ENCODE results near the gene IFNA1. TPM values are rescaled to one million over a fixed set of nuclear protein-coding genes. Genes with fewer than 3 reads are reported as not detected.

Gene IFNA1
- polyA plus RNA-seq, 1 donor from 2014 or later: not detected

DNA sequence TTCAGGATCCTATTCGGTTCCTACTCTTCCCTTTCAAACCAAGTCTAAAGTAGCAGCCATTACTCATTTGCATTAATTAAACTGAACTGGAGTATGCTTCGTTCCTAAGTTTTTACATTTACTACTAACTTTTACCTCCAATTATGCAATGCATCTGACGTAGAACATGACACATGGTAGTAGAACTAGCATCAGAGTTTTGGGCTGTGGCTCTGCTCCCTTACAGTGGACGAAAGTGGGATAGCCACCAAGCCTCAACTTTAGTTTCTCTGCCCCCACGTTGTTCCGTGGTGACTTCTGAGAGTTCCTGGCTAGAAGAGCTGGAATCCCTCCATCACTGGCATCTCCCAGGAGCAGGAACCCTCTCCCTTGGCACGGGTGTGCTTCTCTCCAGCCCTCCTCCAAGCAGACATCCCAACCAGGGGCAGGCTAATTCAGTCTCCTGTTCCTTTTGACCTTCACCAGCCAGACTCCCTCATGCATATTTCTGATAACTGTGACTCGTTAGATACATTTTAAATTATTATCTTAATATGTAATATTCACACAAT, 39.0 kb downstream of the IFNA1 start:
- H3K79me2 ChIP-seq (replicated peaks; ENCODE audit: insufficient read depth, low read length): no peaks in the 10 kb centered on the region

DNA sequence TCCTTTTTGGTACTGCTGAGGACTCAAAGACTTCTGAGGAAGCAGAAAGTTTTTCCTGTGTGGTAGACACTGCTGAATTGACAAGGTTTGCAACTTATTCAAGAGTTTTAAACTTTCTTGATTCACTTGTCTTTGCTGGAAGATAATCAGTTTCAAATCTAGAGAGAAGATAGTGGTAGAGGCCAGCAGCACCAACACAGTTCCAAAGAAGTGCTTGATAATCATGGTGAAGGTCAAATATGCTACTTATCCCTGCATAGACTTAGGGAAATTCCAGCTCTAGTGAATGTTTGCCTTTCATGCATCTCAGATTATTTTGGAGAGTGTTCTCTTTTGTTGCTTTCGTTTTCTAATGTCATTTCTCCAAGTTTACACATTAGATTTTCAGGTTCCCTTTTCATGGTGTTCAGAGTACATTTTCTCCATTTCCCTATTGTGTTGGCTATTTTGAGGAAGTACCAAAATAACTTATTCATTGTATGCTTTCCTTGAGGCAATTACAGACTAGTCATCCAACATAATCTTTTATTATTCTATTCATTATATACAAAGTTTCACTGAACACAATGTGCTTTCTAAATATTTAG, 41.3 kb downstream of the IFNA1 start:
- no peaks in the 10 kb centered on the region for H4K20me1 ChIP-seq (ENCODE audit: insufficient read depth)
- no peaks in the 10 kb centered on the region for H3K36me3 ChIP-seq (ENCODE audit: insufficient read depth, low read length)
- no peaks in the 10 kb centered on the region for H3K27me3 ChIP-seq (ENCODE audit: insufficient read depth, low read depth, low read length)
- H3K27ac ChIP-seq (ENCODE audit: low read length): no peak overlapping the region
- no peaks in the 10 kb centered on the region for H3K79me2 ChIP-seq (replicated peaks; ENCODE audit: insufficient read depth, low read length)
- H3F3A ChIP-seq (ENCODE audit: insufficient read depth, low read length, poor library complexity, severe bottlenecking): no peaks in the 10 kb centered on the region
- TF ChIP-seq SMC3 (conservative IDR thresholded peaks at IDR 0.05; ENCODE audit: poor library complexity): no peak
- H3K9me2 ChIP-seq (ENCODE audit: insufficient read depth, low read length): no peaks in the 10 kb centered on the region
- H3K4me3 ChIP-seq (ENCODE audit: low read length): no peak overlapping the region
- H3K4me2 ChIP-seq (ENCODE audit: low read length): no peak overlapping the region
- no peaks in the 10 kb centered on the region for H3K9me3 ChIP-seq (ENCODE audit: low read length)
- H2AFZ ChIP-seq (ENCODE audit: low read depth, low read length): no peak overlapping the region
- H3K9ac ChIP-seq (ENCODE audit: low read length): no peak overlapping the region

More for the DNA sequence above, 39.0 kb downstream of the IFNA1 start:
- Histone ChIP-seq H3K36me3 (ENCODE audit: insufficient read depth, low read length) (no peaks in the 10 kb centered on the region), H3K4me3 (ENCODE audit: low read length) (no peak overlapping the region), H3K9ac (ENCODE audit: low read length) (no peak overlapping the region), H3K4me2 (ENCODE audit: low read length) (no peak overlapping the region), H3K9me3 (ENCODE audit: low read length) (no peaks in the 10 kb centered on the region), H3F3A (ENCODE audit: insufficient read depth, low read length, poor library complexity, severe bottlenecking) (no peaks in the 10 kb centered on the region), H3K27ac (ENCODE audit: low read length) (no peak overlapping the region), H4K20me1 (ENCODE audit: insufficient read depth) (no peaks in the 10 kb centered on the region), H2AFZ (ENCODE audit: low read depth, low read length) (no peak overlapping the region), H3K27me3 (ENCODE audit: insufficient read depth, low read depth, low read length) (no peaks in the 10 kb centered on the region), H3K9me2 (ENCODE audit: insufficient read depth, low read length) (no peaks in the 10 kb centered on the region)
- TF ChIP-seq EP300 (conservative IDR thresholded peaks at IDR 0.05; ENCODE audit: poor library complexity, severe bottlenecking): no peak
- no peak for TF ChIP-seq TAF1 (IDR thresholded peaks at IDR 0.05; ENCODE audit: low read depth)
- TF ChIP-seq MXI1 (conservative IDR thresholded peaks at IDR 0.05; ENCODE audit: poor library complexity, severe bottlenecking): no peak
- TF ChIP-seq, protein P1, sequence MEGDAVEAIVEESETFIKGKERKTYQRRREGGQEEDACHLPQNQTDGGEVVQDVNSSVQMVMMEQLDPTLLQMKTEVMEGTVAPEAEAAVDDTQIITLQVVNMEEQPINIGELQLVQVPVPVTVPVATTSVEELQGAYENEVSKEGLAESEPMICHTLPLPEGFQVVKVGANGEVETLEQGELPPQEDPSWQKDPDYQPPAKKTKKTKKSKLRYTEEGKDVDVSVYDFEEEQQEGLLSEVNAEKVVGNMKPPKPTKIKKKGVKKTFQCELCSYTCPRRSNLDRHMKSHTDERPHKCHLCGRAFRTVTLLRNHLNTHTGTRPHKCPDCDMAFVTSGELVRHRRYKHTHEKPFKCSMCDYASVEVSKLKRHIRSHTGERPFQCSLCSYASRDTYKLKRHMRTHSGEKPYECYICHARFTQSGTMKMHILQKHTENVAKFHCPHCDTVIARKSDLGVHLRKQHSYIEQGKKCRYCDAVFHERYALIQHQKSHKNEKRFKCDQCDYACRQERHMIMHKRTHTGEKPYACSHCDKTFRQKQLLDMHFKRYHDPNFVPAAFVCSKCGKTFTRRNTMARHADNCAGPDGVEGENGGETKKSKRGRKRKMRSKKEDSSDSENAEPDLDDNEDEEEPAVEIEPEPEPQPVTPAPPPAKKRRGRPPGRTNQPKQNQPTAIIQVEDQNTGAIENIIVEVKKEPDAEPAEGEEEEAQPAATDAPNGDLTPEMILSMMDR (IDR thresholded peaks at IDR 0.05; ENCODE audit: poor library complexity, severe bottlenecking): no peak
- TF ChIP-seq POLR2AphosphoS5 (IDR thresholded peaks at IDR 0.05): no peak
- TF ChIP-seq, protein P2, sequence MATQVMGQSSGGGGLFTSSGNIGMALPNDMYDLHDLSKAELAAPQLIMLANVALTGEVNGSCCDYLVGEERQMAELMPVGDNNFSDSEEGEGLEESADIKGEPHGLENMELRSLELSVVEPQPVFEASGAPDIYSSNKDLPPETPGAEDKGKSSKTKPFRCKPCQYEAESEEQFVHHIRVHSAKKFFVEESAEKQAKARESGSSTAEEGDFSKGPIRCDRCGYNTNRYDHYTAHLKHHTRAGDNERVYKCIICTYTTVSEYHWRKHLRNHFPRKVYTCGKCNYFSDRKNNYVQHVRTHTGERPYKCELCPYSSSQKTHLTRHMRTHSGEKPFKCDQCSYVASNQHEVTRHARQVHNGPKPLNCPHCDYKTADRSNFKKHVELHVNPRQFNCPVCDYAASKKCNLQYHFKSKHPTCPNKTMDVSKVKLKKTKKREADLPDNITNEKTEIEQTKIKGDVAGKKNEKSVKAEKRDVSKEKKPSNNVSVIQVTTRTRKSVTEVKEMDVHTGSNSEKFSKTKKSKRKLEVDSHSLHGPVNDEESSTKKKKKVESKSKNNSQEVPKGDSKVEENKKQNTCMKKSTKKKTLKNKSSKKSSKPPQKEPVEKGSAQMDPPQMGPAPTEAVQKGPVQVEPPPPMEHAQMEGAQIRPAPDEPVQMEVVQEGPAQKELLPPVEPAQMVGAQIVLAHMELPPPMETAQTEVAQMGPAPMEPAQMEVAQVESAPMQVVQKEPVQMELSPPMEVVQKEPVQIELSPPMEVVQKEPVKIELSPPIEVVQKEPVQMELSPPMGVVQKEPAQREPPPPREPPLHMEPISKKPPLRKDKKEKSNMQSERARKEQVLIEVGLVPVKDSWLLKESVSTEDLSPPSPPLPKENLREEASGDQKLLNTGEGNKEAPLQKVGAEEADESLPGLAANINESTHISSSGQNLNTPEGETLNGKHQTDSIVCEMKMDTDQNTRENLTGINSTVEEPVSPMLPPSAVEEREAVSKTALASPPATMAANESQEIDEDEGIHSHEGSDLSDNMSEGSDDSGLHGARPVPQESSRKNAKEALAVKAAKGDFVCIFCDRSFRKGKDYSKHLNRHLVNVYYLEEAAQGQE (IDR thresholded peaks at IDR 0.05; ENCODE audit: borderline replicate concordance): no peak
- TF ChIP-seq RAD21 (conservative IDR thresholded peaks at IDR 0.05): no peak
- no peak for TF ChIP-seq SMC3 (conservative IDR thresholded peaks at IDR 0.05; ENCODE audit: poor library complexity)
- TF ChIP-seq EZH2 (IDR thresholded peaks at IDR 0.05; ENCODE audit: borderline replicate concordance, insufficient read depth, low read length, poor library complexity, severe bottlenecking): no peak

All from neural cell (in vitro differentiated cells).